Loucy (cell line): ENCODE results near the gene CEP76.

Experiments used
- EZH2phosphoT487 ChIP-seq: fragments of 200-600 bp; IDR thresholded peaks from 2 replicates; pipeline ENCODE4 v1.6.1; 2018; ENCODE audit warnings: antibody characterized with exemption, mild to moderate bottlenecking, moderate library complexity, borderline replicate concordance
- TF ChIP-seq, protein P1 (sequence below): fragments of 200-600 bp; sonication (generic); conservative IDR thresholded peaks from 2 replicates; pipeline ENCODE4 v1.5.1; 2014; ENCODE audit warnings: mild to moderate bottlenecking, antibody characterized with exemption, low read length

GRCh38 chr18:12656605-12656937 lies 46.0 kb downstream of the CEP76 start:
- TF ChIP-seq, protein P1, sequence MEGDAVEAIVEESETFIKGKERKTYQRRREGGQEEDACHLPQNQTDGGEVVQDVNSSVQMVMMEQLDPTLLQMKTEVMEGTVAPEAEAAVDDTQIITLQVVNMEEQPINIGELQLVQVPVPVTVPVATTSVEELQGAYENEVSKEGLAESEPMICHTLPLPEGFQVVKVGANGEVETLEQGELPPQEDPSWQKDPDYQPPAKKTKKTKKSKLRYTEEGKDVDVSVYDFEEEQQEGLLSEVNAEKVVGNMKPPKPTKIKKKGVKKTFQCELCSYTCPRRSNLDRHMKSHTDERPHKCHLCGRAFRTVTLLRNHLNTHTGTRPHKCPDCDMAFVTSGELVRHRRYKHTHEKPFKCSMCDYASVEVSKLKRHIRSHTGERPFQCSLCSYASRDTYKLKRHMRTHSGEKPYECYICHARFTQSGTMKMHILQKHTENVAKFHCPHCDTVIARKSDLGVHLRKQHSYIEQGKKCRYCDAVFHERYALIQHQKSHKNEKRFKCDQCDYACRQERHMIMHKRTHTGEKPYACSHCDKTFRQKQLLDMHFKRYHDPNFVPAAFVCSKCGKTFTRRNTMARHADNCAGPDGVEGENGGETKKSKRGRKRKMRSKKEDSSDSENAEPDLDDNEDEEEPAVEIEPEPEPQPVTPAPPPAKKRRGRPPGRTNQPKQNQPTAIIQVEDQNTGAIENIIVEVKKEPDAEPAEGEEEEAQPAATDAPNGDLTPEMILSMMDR, result no peak
- TF ChIP-seq EZH2phosphoT487, result no peak
